ENCODE results near the gene LGR4.

GRCh38 chr11:27420722-27421572, 51.6 kb downstream of the LGR4 start:
- TF ChIP-seq CTCF (IDR thresholded peaks at IDR 0.05) (no peak), POLR2A (IDR thresholded peaks at IDR 0.05) (no peak)

Measured in Peyer's patch (tissue), 4 donors.